GM19455 (cell line): ENCODE data around the gene TAF1A.
"Not testable (repeated sequence)": the region's sequence is repeated elsewhere in the genome, so short reads cannot be mapped to it uniquely, and the experiment has no call there.

Source experiments
- ATAC-seq: cut with Tn5 transposase; IDR thresholded peaks from one replicate; pipeline ENCODE4 v1.9.1; 2021; ENCODE audit not compliant: unreplicated experiment

TAF1A gene

GRCh38 chr1:222589462-222590302, at the start of gene TAF1A:
TAF1A (minus strand) TSS chr1:222589933.
- ATAC-seq: peak; percentile 99

- ATAC-seq: peak; percentile 91
Observed at GRCh38 chr1:222634180-222635013, 44.7 kb upstream of the TAF1A start.

- ATAC-seq: no peak
Observed at GRCh38 chr1:222632749-222633148, 43.0 kb upstream of the TAF1A start.

- ATAC-seq: no peak
Observed at GRCh38 chr1:222631611-222632208, 42.0 kb upstream of the TAF1A start.

- ATAC-seq: no peak
Observed at GRCh38 chr1:222629921-222630535, 40.3 kb upstream of the TAF1A start.

GRCh38 chr1:222627232-222627631, 37.5 kb upstream of the TAF1A start:
- ATAC-seq: no peak

GRCh38 chr1:222624214-222624613, 34.5 kb upstream of the TAF1A start:
- ATAC-seq: no peak

- ATAC-seq: no peak
Observed at GRCh38 chr1:222623458-222623857, 33.7 kb upstream of the TAF1A start.

GRCh38 chr1:222622765-222623164, 33.0 kb upstream of the TAF1A start:
- no peak for ATAC-seq

GRCh38 chr1:222620566-222620965, 30.8 kb upstream of the TAF1A start:
- no peak for ATAC-seq

- ATAC-seq: no peak
Observed at GRCh38 chr1:222618880-222619596, 29.3 kb upstream of the TAF1A start.

GRCh38 chr1:222618001-222618879, 28.5 kb upstream of the TAF1A start, which contains the start of gene MIA3:
MIA3 (plus strand) TSS chr1:222618097; CDS start chr1:222618111, 14 bp downstream.
- ATAC-seq: peak; percentile 59

GRCh38 chr1:222617367-222617951, 27.7 kb upstream of the TAF1A start:
- ATAC-seq: peak; percentile 80

- ATAC-seq: no peak
Observed at GRCh38 chr1:222616525-222616924, 26.8 kb upstream of the TAF1A start.

- ATAC-seq: no peak
Observed at GRCh38 chr1:222613627-222614026, 23.9 kb upstream of the TAF1A start.

GRCh38 chr1:222610728-222611127, 21.0 kb upstream of the TAF1A start:
- no peak for ATAC-seq

- ATAC-seq: not testable (repeated sequence)
Observed at GRCh38 chr1:222609111-222609510, 19.4 kb upstream of the TAF1A start.

GRCh38 chr1:222606757-222607156, 17.0 kb upstream of the TAF1A start:
- ATAC-seq: no peak

- ATAC-seq: no peak
Observed at GRCh38 chr1:222601257-222601656, 11.5 kb upstream of the TAF1A start.
